Measurements from ENCODE around the gene GRIN3B.

GRCh38 chr19:958967-959855 is 41.0 kb upstream of the GRIN3B start:
- TF ChIP-seq OSR1 (CRISPR knock-in tag; IDR thresholded peaks at IDR 0.05) = no peak
- TF ChIP-seq ZNF8 (CRISPR knock-in tag; IDR thresholded peaks at IDR 0.05) = no peak
- TF ChIP-seq PPARA (CRISPR knock-in tag; IDR thresholded peaks at IDR 0.05; ENCODE audit: borderline replicate concordance) = no peak
- TF ChIP-seq ZNF565 (CRISPR knock-in tag; conservative IDR thresholded peaks at IDR 0.05; ENCODE audit: low read depth) = no peak
- TF ChIP-seq PATZ1 (CRISPR knock-in tag; IDR thresholded peaks at IDR 0.05; ENCODE audit: borderline replicate concordance) = no peak
- TF ChIP-seq CREB5 (CRISPR knock-in tag; IDR thresholded peaks at IDR 0.05; ENCODE audit: low read depth) = no peak
